ENCODE measurements around the gene GRK6.

GRK6 gene

DNA sequence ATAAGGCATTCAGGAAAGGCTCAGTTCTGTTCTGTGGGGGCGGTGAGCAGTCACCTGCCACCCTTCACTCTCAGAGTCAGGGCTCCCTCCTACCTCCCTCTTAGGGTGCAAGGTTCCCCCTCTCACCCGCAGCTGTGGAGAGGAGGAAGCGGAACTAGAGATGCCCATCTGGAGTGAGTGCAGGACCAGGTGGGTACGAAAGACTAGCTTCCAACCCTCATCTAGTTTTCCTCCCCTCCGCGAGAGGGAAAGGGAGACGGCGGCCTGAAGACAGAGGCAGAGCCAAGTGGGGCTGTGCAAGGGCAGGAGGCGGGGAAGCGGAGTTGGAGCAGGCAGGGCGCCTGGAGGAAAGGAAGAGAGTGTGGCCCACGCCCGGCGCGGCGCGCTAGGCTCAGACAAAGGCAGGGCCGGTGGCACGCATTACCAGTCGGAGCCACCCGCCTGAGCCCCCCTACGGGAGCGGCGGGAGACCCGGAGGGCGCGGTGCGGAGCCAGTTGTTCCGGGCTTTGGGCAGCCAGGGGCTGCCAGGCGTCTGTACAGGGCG, 27.4 kb downstream of the GRK6 start:
- DNase-seq (ENCODE audit: low read depth in 3 of 3), result no peak

DNA sequence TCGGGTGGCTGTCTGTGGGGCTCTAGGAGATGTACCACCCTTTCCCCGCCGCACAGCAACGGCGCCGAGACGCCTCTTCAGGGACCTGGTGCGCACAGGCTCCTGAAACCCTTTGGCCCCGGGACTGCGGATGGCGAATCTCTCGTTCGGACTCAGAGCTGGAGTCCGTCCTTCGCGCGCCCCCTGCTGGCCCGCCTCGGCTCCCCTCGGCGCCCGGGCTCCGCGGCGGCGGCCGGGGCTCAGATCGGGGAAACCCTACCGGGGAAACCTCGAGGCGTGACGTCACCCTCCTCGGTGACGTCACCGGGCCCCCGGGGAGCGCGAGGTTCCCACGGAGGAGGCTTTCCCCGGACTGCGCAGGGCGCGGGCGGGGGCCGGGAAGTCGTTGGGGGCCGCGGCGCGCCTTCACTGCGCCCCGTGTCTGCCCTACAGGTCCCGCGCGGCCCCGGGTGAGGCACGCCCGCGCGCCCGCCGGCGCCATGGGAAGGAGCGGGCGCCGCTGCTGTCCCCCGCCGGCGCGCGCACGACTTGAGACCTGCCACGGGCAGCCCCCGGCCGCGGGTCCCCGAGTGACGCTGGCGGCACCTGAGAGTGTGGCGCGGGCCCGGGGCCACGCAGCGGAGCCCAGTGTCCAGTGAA, 28.0 kb downstream of the GRK6 start:
- DNase-seq (ENCODE audit: low read depth in 3 of 3), result peak; percentile 93 to 96 (median 94)

DNA sequence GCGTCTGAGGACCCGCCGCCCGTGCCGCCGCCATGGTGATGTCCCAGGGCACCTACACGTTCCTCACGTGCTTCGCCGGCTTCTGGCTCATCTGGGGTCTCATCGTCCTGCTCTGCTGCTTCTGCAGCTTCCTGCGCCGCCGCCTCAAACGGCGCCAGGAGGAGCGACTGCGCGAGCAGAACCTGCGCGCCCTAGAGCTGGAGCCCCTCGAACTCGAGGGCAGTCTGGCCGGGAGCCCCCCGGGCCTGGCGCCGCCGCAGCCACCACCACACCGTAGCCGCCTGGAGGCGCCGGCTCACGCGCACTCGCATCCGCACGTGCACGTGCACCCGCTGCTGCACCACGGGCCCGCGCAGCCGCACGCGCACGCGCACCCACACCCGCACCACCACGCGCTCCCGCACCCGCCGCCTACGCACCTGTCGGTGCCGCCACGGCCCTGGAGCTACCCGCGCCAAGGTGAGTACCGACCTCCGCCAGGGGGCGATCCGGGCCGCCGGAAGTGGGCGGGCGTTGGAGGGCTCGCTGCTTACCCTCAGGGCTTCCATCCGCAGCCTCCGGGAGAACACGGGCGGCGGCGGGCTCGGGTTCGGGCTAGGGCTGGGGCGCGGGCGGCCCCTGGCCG, 28.7 kb downstream of the GRK6 start:
- DNase-seq (ENCODE audit: low read depth in 3 of 3), result peak; percentile 86 to 92 (median 87)

DNA sequence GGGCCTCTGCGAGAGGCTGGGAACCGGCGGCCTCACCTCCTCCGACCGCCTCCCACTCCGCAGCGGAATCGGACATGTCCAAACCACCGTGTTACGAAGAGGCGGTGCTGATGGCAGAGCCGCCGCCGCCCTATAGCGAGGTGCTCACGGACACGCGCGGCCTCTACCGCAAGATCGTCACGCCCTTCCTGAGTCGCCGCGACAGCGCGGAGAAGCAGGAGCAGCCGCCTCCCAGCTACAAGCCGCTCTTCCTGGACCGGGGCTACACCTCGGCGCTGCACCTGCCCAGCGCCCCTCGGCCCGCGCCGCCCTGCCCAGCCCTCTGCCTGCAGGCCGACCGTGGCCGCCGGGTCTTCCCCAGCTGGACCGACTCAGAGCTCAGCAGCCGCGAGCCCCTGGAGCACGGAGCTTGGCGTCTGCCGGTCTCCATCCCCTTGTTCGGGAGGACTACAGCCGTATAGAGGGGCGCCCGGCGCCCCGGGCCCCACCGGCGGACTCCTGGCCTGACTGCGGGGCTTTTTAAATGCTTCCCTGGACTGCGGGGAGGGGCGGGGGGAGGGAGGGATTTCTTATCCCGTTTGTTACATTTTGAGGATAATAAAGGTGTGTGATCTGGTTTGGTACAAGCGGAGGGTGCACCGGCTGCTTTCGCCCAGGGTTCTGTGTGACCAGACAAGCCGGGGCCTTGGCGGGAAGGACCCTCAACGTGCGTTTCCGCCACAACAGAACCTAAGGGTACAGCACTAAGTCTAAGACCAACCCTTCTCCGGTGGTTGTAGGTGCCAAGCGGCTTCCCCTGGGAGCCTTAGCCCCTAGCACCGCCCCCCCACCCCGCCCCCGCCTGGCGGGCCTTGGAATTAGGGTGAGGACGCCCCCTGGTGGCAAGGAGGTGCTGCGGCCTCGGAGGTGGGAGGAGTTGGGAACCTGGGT, 29.4 kb downstream of the GRK6 start:
- DNase-seq (ENCODE audit: low read depth in 3 of 3), result peak; percentile 91 to 99 (median 97)

DNA sequence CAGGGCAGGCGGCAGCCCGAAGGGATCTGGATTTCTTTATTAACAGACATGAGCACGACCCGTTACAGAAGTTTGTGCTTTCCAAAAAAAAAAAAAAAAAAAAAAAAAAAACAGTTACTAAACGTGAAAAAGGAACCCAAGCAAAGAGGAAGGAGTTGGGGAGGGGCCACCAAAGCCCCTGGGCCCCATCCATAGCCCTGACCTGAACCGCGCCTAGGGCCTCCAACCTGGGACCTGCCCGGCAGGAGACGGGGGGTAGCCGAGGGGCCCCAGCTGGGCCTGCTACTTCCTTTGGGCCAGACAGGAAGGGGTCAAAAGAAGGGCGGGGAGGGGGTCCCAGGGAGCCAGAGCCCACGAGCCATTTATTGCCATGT, 30.1 kb downstream of the GRK6 start:
- DNase-seq (ENCODE audit: low read depth in 3 of 3), result no peak

DNA sequence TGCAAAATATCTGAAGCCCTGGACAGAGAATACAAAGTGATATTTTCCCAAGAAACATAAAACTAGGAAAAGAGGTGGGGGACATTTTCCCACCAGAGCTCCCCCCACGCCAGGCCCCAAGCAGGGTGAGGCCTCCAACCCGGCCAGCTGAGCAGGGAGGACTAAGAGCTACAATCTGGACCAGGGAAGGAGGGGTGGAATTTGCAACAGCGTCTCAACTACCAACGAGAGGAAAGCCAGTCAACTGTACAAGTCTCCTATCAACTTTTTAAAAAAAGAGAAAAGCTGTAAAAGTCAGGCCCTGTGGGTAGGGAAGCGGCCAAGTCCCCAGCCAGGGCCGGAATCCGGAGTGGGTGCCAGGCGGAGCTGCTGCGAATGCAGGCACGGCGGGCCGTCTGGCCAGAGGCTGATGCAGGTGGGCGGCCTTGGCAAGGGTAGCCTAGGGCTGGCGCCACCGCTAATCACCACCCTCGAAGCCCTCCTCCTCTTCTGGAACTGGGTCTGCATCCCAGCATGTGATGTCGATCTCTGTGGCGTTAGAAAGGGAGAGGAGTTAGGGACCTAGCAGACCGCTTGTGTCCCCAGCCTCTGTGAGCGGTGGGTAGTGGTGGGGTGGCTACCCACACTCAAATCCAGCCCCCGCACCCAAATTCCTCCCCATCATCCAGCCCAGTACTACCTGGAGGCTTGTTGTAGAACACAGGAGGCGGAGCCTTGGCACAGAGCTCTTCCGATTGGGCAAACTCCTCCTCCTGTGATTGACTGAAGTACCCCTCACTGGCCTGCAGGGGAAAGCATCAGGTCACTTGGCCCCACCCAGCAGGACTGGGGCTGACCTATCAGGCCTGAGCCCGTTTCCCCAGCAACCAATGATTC, 30.7 kb downstream of the GRK6 start:
- no peak for DNase-seq (ENCODE audit: low read depth in 3 of 3)

DNA sequence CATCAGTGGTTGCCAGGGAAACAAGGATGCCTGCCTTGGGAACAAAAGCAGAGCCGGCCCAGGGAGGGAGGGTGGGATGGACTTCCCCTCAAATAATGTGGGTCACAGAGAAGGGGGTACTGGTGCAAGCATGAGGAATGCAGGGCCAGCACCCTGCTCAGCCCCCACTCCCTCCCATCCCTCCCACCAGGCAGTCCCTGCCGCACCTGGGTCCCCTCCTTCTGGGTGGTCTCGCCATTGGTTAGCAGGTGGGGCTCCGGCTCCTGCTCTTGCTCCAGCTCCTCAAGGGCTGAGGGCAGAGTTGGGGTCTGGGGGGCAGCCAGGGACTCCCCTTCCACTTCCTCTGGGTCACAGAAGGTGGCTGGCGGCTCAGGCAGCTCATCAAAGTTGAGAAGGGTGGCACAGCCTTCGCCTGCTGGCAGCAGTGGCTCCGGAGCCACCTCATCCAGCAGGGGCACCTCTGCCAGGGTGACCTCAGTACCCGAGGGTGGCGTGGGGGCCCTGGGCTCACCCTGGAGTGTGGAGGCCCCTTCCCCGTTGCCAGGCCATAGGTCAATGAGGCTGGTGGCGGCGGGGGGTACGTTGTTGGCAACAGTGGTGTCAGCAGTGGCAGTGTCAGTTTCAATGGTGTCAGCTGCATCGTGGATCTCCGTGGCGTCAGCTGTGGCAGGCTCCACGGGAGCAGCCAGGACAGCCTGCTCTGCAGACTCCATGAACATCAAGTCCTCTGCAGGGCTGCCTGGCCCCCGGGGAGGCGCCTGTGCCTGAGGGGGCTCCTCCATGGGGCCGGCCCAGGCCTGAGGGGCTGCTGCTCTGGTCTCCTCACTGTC, 31.6 kb downstream of the GRK6 start:
- no peak for DNase-seq (ENCODE audit: low read depth in 3 of 3)

DNA sequence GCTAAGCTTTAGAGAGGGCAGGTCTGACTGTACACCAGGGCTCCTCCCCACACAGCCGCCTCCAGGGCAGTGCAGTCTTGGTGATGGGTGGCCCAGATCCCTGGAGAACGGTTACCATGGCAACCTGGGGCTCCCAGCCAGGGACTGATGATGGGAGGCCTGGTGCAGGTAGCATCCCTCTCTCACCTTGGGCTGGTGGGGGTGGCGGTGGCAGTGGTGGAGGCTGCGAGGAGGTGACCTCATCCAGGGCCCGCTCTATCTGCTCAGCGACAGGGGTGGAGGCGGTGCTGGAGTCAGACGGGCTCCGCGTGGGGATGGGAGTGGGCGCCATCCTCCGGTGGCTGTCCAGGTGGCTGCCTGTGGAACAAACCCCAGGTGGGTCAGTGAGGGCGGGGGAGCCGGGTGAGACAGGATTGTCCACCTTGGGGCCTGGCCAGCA, 32.5 kb downstream of the GRK6 start:
- no peak for DNase-seq (ENCODE audit: low read depth in 3 of 3)

DNA sequence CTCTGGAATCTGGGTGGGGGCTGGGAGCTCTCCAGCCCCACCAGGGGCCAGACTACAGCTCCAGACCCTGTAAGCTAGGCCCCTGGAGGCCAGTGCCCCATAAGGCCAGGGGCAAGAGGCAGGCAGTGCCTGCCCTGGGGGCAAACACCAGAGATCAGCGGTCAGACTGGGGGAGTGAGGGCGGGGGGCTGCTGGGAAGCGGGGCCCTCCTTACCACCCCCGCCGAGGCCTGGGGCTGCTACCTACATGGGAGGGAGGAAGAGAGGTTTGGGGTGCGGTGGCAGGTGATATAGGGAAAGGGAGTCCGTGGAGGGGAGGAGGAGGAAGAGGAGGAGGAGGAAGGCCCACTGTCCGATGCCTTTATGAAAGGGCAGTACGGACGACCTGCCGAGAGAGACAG, 32.9 kb downstream of the GRK6 start:
- no peak for DNase-seq (ENCODE audit: low read depth in 3 of 3)

DNA sequence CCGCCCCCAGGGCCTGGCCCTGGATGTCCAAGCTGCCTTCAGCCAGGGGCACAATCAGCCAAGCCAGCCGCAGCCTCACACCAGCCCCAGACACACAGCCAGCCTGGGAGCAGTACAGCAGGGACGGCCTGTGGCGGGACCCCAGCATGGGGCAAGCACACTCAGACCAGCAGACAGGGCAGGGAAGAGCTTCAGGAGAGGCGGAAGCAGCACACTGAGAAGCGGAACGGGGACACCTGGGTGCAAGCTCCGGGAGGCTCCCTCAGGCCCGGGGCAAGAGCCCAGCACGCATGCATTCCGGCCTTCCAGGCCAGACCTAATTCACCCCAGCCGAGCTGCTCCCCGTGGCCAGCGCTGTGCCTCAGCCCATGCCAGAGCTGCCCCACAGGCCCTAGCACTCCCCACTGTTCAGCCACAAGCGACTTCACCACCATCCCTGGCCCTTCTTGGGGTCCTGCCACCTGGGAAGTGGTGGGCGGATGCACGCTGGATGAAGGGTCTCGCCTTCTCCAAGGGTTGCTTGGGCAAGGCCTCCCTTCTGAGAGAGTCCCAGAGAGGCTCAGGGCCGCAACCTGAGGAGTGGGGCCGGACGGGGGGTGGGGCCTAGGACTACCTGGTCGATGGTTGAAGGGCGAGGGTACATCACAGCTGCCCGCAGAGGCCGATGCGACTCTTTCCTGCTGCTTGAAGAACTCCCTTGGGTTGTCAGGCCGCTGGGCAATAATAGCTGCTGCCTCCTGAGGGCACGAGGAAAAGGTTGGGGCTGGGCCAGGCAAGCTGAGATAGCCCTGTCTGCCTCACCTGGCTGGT, 33.5 kb downstream of the GRK6 start:
- DNase-seq (ENCODE audit: low read depth in 3 of 3), result no peak

DNA sequence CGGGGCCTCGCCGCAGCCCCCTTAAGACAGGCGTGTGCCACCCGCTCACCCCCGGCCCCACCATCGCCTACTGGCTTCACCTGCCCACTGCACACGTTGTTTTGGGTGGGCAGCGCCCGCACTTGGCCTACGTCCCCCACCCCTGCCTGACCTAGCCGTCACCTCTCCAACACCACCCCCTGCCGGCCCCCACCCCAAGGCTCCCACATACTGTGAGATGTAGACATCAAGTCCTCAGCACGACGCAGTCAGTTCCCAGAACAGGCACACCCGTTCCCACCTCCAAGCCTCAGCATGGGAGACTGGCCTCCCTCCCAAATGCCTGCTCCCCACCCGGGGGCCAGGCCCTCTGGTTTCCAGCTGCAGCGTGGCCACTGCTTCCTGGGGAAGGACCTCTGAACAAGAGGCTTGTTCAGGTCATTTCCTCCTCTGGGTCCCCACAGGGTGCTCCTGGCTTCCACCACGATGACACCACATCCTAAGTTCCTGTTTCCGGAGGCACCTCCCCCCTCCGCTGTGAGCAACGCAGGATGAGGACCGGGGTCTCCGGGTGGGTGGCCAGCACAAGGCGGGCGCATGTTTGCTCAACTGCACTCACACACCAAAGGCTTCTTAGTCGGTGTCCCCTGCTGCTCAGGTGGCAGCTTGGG, 35.7 kb downstream of the GRK6 start:
- no peak for DNase-seq (ENCODE audit: low read depth in 3 of 3)

DNA sequence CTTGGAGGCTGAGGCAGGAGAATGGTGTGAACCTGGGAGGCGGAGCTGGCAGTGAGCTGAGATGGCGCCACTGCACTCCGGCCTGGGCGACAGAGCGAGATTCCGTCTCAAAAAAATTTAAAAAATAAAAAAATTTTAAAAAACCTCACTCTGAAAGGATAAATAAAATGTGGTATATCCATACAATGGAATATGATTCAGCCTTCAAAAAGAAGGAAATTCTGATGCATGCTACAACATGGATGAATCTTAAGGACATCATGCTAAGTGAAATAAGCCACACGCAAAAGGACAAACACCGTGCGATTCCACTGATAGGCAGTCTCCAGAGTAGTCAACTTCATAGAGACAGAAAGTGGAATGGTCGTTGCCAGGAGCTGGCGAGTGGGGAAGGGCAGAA, 38.6 kb downstream of the GRK6 start:
- no peak for DNase-seq (ENCODE audit: low read depth in 3 of 3)

DNA sequence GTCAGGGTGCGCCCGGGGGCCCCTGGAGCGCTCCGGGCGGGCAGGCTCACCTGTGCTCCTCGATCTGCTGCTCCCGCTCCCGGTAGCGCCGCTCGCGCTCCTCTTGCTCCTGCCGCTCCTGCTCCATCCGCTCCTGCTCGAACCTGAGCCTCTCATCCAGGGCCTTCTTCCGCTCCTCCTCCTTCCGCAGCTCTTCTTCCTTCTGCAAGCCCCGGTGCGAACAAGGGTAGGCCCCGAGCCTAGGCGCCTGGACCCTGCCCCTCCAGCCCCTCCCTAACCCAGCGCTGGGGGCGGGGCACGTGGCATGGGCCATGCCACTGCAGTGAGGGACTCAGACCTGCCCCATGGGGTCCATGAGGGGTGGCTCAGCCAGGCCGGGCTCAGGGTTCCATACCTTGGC, 40.4 kb downstream of the GRK6 start:
- no peak for DNase-seq (ENCODE audit: low read depth in 3 of 3)

DNA sequence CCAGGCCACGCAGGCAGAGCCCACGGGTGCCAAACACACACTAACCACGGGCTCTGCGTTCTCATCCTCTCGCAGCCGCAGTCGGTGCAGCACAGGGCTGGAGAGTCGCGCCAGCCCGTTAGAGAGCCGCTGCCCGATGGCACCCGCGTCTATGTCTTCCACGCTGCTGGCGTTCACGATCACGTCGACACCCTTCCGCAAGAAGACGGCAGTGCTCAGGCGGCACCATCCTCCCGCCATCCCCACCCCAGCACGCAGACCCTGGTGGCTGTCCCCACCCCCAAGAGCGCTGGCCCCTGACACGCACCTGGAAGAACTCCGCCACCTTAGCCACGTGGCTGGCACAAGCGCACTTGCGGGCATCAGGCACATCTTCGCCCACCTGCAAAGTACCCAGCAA, 41.0 kb downstream of the GRK6 start:
- DNase-seq (ENCODE audit: low read depth in 3 of 3), result no peak

DNA sequence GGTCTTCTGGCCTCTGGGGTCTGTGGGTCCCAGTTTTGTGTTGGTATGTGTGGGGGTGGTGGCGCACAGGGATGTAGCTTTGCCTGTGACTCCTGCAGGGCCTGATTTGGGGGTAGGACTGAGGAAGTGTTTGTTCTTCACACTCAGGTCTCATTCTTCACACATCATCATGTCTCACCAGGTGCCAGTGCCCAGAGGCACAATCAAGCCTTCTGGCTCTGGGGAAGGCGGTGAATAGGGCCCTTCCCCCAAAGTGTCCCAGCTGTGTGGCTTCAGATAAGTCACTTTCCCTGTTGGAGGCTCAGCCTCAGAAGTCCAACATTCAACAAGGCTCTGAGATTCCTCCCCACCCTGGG, 41.8 kb downstream of the GRK6 start:
- no peak for DNase-seq (ENCODE audit: low read depth in 3 of 3)

DNA sequence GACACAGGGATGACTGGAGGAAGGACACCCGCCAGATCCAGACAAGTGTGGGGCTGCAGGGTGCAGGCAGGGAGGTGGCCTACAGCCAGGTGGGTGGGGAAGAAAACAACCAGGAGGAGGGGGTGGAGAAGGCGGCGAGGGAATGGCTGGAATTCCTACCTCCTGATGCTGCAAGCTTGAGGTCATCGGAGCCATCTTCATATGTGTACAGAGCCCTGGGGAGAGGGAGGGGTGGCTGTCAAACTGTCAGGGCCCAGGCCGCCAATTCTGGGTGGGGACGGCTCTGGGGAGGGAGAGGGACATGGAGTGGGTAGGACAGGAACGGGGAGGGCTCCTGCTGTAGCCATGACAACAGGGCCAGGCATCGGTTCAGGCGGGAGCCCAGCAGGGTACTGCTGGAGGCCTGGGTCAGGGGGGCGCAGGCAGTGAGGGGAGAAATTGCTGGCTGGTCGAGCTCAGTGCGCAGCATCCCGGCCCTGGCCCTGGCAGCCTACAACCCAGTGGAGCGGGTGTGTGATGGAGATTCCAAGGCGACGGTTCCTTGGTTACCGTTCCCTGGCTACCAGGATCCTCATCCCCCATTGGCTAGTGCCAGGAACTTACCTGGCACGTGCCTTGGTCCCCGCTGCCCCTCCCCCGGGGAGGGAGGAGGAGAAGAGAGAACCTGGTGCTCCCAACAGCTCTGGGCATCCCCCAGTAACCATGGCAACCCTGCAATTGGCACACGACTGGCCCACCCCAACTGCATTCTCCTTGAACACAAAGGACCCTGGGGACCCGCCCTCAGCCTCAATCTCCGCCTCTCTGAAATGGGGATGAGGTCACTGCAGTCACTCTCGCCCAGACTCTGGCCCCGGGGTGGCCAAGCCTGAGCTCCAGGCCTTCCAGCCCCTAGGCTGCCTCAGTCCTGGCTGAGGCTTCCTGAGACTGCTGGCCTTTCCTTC, 42.5 kb downstream of the GRK6 start:
- no peak for DNase-seq (ENCODE audit: low read depth in 3 of 3)

DNA sequence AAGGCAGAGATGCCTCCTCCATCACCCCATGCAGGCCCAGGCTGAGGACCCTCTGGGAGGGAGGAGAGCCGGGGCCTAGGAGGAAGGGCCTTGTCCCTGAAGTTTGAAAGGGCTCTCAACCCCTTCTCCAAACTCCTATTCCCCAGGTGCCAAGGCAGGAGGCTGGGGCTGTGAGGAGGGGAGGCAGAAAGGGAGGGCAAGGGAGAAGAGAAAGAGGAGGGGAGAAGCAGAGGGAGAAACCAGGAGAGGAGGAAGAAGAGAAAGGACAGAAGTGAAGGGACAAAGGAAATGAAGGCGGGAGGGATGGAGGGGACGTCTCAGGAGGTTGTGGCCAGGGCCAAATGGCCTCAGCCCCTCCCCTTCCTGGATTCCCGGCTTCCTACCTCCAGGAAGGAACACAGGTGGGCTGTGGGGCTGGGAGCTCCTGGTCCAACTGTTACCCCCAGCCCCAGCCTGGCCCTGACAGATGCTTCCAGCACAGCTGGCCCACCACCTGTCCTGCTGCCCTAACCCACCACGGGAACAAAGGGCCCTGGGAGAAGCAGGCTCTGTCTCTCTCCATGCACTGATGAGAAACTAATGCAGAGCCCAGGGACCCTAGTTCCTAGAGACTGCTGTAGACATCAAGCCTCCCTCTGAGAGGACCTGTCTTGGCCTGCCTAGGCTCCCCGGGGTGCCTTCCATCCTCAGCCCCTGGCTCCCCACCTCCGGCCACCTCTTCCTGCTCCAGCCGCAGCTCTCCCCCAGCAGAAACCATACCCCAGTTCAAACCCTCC, 43.5 kb downstream of the GRK6 start:
- DNase-seq (ENCODE audit: low read depth in 3 of 3), result no peak

Data from stimulated activated CD4-positive, alpha-beta T cell treated with anti-CD3 and anti-CD28 coated beads, TNF-alpha, amount 100 ng/mL, for 4 hours (primary cell).